HG03103 (cell line): ENCODE data around the gene EFL1.

Source experiments
- ATAC-seq: cut with Tn5 transposase; IDR thresholded peaks from one replicate; pipeline ENCODE4 v1.9.1; 2021; ENCODE audit warnings: low read depth; ENCODE audit not compliant: unreplicated experiment

The EFL1 gene

DNA sequence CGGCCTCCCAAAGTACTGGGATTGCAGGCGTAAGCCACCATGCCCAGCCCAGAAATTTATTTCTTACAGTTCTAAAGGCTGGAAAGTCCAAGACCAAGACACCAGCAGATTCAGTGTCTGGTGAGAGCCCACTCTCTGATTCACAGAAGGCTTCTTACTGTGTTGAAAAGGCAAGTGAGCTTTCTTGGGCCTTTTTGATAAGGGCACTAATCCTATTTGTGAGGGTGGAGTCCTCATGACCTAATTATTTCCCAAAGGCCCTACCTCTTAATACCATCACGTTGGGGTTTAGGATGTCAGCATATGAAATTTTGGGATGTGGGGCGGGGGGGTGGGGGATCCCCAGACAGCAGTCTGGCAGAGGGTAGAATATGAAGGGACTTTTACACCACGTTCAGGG lies 169.2 kb downstream of the EFL1 start:
- ATAC-seq: no peak

DNA sequence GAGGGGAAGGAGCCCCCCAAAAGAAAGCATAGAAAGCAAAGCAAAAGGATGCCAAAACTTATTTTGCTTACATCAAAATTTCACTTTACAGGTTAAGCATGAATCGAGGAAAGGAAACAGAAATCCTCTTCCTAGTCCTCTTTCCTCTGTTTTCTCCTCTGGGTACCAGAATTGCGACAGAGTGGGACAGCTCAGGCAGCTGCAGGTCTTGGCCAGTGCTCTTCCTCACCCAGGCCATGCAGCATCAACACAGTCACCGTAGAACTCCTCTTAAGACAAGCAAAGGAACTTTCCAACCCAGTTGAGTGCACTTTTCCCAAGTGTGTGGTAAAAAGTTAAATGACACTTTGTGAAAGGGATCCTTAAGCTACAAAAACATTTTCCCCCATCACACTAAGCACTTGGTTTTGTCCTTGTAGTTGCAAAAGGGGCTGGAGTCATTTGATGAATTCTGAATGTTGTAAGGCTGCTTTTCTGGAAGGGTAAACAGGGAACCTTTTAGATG lies 170.8 kb downstream of the EFL1 start:
- ATAC-seq: no peak

DNA sequence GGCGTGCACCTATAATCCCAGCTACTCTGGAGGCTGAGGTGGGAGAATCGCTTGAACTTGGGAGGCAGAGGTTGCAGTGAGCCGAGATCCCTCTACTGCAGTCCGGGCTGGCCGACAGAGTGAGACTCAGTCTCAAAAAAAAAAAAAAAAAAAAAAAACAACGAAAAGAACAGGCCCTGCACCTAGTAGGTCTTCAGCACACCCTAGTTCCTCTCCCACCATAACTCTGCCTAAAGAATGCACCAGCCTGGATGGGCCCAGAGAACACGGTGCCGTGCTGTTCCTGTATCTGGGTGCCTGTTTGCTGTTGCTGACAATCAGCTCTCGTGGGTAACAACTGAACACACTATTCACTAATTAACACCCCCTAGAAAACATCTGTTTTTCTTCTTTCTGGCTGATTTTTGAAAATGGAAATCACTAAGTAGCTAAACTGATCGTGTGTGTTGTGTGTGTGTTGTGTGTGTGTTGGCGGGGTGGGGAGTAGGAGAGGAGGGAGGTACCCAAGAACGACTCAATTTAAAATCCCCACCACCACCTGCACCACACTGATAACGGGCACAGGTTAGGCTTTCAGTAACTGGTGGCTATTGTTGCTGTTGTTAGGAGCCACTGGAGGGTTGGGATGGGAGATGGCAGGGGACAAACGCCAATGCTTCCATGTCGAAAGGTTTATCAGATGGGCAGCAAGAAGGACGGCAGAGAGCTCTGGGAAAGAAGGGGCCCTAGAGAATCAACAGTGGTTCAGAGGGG lies 176.1 kb downstream of the EFL1 start:
- no peak for ATAC-seq

DNA sequence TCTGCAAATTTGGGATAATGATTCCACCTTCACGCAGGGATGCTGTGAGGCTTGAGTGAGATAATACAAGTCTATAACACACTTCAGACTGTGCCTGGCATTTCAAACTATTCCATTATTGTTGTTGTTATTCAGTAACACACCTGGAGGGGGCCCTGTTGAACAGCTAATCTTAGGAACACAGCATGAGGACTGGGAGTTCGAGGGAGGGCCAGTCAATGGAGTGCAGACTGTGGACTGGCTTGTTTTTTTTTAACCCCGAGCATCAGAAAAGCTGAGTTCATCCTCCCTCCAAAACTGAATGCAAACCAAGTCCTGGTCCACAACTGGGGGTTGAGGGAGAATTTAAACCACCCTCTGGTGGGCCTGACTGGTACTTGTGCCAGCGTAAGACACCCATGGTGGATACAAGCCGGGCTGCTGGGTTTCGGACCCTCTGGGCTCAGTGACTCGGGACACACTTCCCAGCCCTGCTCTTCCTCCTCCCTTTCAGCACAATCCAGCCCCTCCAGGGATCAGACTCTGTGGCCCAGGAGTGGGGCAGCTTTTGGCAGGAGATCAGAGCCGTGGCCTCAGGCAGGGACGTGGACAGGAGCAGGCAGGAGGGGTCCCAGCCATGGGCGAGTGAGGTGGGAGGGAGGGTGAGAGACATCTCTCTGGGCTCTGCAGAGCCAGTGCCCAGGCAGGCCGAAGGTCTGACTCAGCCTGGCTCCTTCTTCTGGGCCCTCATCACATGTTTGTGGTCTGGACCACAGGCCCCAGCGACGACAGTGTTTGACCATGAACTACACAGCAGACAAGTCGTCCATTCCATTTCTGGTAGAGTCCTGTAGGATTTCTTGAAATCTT lies 180.4 kb downstream of the EFL1 start:
- no peak for ATAC-seq

DNA sequence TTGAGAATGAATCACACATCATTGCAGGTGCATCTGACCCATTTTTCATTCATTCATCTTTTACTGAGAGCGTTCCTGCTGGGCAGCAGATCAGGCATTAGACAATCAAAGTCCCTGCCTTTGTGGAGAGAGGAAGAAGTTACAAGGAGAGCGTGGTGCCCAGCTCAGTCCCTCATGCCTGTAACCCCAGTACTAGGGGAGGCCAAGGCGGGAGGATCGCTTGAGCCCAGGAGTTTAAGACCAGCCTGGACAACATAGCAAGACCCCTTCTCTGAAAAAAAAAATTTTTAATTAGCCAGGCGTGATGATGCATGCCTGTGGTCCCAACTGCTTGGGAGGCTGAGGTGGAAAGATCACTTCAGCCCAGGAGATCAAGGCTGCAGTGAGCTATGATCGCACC lies 181.8 kb downstream of the EFL1 start:
- no peak for ATAC-seq
